IPS-11a (cell line): ENCODE data around the gene TMEM139.

Source experiments
- H3K4me3 ChIP-seq: one replicate; pipeline ENCODE4 v1.5.1; 2013; ENCODE audit warnings: low read depth, low read length, control low read depth

TMEM139 gene

GRCh38 chr7:143284591-143285469 is at the start of gene TMEM139:
Gene TMEM139 (plus strand): TSS chr7:143284958. CDS start chr7:143285958, 1,000 bp downstream.
- H3K4me3 ChIP-seq, result no peak within 1 kb of the TSS

DNA sequence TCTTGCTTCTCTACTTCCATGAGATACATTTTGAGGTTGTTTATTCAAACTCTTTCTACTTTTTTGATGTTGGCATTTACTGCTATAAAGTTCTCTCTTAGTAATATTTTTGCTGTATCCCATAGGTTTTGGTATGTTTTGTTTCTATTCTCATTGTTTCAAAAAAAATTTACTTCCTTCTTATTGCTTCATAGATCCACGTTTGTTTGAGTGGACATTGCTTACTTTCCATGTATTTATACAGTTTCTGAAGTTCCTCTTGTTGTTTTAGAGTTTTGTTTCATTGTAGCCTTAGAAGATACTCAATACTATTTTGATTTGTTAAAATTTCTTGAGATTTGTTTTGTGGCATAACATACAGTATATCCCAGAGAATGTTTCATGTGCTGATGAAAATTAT is 49.2 kb upstream of the TMEM139 start:
- H3K4me3 ChIP-seq, result no peak overlapping the region

- H3K4me3 ChIP-seq, result no peak overlapping the region
Measured at GRCh38 chr7:143236408-143236990, 48.3 kb upstream of the TMEM139 start.

- H3K4me3 ChIP-seq, result no peak overlapping the region
Measured at GRCh38 chr7:143237366-143237765, 47.4 kb upstream of the TMEM139 start.

DNA sequence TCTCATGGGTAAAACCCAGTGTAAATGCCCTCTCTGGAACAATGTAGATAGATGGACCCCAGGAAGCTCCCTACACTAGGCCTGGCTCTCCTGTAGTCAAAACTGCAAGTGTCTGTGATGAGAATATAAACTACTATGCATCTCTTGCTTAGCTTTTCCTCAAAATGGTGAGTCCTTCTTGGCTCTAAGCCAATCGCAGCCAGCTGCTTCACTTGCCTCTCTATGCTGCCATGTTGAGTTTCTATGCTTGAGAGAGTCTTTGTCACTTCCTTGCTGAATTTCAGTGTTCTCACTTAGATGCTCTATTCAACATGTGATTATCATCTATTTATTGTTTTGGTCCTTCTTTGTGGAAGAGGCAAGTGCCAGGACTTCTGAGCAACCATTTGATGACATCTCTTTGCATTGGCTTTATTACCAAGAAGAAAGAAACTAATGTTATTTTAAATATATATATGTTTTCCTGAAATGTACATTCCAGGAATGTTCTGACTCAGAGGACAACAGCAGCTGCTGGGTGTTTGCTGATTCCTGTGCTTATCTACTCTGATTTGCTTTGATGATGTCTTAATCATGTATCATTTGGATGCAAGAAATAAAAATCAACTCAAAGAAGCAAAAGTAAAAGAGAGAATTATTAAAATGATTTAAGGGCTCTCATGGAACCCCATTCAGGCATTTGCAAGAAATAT is 46.3 kb upstream of the TMEM139 start:
- no peak overlapping the region for H3K4me3 ChIP-seq

- no peak overlapping the region for H3K4me3 ChIP-seq
Measured at GRCh38 chr7:143239813-143240212, 44.9 kb upstream of the TMEM139 start.

DNA sequence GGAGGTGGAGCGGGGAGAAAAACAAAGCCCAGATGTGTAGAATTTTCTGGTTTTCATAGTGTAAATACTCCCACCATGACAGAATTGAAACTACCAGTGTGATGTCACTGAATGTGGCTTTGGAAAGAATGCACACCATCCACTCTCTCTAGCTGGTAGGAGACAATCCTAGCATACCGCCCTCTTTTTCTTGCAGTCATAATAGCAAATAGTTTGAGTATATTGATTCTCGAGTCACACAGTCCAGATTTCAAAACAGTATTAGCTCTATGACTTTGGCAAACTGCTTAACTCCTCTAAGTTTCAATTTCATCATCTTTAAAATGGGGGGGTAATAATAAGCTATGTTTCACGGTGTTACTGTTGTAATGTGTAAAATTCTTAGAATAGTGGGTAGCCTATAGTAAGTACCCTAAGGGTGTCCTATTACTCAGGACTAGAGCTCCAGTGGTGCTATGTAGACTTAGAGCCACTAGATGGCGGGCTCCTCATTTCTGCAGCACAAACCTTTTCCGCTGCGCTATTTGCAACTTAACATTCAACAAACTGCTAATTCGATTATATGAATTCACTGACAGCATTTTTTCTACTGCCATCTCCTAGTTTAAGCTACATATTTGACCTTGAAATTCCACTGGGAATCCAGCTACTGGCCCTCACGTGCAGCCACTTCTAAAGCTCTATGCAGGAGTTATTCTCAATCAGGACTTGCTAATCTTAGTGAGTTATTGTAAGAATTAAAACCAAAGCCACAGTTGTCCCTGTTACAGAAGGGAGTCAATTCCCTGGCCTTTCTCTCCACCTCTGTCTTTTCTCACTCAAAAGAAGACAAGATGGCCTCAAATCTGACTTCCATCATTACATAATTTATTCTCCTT is 44.2 kb upstream of the TMEM139 start:
- no peak overlapping the region for H3K4me3 ChIP-seq

DNA sequence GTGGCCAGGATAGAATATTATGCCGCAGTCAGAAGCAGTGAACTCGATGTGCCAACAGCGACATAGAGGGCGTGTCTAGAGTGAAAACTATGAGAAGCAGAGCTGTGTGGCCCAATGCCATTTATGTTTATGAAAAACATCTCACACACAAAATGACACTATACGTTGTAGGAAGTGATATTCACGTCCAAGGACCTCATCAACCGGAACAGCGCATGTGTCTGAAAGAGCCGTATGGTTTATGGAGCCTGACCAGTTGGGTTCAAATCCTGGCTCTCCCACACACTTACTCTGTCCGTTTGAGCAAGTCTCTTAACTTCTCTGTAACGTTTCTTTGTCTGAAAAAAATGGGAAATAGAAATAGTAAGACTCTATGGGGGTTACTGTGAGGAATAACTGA is 42.5 kb upstream of the TMEM139 start:
- H3K4me3 ChIP-seq, result no peak overlapping the region

GRCh38 chr7:143243111-143243510 is 41.6 kb upstream of the TMEM139 start:
- H3K4me3 ChIP-seq, result no peak overlapping the region

- H3K4me3 ChIP-seq, result no peak overlapping the region
Measured at GRCh38 chr7:143243614-143244013, 41.1 kb upstream of the TMEM139 start.

GRCh38 chr7:143244321-143244720 is 40.4 kb upstream of the TMEM139 start:
- H3K4me3 ChIP-seq, result no peak overlapping the region

- H3K4me3 ChIP-seq, result no peak overlapping the region
Measured at GRCh38 chr7:143245123-143245522, 39.6 kb upstream of the TMEM139 start.

DNA sequence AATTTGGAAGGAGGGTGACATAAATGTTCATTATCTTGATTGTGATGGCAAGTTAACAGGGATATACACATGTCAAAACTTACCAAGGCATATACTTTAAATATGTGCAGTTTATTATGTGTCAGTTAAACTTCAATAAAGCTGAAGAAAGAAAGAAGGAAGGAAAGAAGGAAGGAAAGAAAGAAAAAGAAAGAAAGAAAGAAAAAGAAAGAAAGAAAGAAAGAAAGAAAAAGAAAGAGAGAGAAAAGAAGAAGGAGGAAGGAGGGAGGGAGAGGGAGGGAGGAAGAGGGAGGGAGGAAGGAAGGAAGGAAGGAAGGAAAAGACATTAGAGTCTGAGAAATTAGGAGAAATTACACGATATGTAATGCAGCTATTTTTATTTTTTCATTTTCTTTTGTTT is 37.4 kb upstream of the TMEM139 start:
- H3K4me3 ChIP-seq, result no peak overlapping the region

DNA sequence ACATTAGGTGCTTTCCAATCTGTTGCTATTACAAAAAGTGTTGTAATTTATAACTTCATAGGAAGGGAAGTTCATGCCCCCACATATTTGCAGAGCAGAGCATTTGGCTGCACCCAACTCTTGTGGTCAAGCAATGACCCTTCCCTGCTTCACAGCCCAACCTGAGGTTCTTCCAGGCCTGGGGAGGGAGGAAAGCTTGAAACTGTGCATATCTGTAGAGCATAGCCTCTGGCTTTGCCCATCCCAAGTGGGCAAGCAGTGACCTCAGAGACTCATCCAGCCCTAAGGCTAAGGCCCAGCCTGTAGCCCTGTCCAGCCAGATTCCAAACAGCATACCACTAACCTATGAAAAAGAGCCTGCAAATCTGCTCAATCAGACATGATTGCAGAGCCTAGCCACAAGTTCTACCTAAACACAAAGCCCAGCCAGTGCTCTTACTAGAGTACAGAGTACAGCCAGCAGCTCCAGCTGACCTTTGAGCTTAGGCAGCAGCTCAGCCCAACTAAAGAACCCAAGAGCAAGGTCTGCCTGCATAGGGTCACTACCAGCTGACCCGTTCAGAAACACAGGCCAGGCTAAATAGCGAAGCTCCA is 35.9 kb upstream of the TMEM139 start:
- no peak overlapping the region for H3K4me3 ChIP-seq

GRCh38 chr7:143250199-143250598 is 34.6 kb upstream of the TMEM139 start:
- no peak overlapping the region for H3K4me3 ChIP-seq

DNA sequence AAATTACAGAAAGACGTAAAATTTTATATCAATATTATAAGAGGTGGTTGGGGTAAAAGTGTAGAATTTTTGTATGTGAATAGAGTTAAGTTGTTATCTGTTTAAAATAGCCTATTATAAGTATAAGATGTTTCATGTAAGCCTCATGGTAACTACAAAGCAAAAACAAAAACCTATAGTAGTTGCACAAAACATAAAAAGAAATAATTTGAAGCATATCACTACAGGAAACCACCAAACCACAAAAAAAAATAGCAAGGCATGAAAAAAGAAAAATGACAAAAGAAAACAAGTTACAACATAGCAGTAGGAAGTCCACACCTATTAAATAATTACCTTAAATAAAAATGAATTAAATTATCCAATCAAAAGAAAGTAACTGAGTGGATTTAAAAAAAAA is 33.9 kb upstream of the TMEM139 start:
- H3K4me3 ChIP-seq, result no peak overlapping the region

GRCh38 chr7:143252006-143252405 is 32.8 kb upstream of the TMEM139 start:
- H3K4me3 ChIP-seq, result no peak overlapping the region

- no peak overlapping the region for H3K4me3 ChIP-seq
Measured at GRCh38 chr7:143255564-143255963, 29.2 kb upstream of the TMEM139 start.

DNA sequence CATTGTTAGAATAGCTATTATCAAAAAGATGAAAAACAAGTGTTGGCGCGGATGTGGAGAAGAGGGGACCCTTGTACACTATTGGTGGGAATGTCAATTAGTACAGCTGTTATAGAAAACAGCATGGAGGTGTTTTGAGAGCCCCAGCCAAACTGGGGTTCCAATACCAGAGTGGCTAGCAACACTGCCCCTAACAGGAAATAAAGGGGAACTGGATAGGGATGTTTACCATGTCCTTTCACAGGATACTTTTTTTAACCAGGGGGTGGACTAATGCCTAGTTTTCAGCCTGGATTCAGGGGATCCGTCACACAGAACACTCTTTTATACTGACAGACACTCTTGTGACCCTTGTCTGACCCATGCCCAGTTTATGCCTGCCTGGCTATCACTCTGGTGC is 28.4 kb upstream of the TMEM139 start:
- no peak overlapping the region for H3K4me3 ChIP-seq

DNA sequence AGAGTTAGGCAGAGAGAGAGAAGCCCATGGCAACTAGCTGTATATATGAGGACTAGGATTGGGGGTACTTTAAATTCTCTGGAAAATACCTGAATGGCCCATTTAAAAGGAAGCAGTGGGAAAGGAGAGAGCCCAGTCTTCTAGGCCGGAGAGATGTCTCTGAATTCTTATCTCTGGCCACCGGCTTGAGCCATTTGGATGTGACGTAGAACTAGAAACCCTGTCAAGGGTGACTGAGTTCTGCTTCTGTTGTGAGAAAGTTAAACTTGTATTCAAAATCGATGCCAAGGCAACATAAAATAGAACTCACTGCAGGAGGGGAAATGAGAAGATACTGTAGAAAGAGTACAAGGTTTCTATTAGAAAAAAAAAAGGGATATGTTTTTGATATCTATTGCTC is 27.8 kb upstream of the TMEM139 start:
- no peak overlapping the region for H3K4me3 ChIP-seq

- no peak overlapping the region for H3K4me3 ChIP-seq
Measured at GRCh38 chr7:143257501-143257900, 27.3 kb upstream of the TMEM139 start.
